GM19043 (cell line): ENCODE results near the gene TMEM35B.
"Not testable (repeated sequence)": the region's sequence is repeated elsewhere in the genome, so short reads cannot be mapped to it uniquely, and the experiment has no call there.

Experiments used
- ATAC-seq: cut with Tn5 transposase; IDR thresholded peaks from one replicate; pipeline ENCODE4 v1.9.1; 2021; ENCODE audit warnings: low read depth; ENCODE audit not compliant: unreplicated experiment

TMEM35B gene

GRCh38 chr1:34976384-34977209, 8.6 kb downstream of the TMEM35B start:
- no peak for ATAC-seq

GRCh38 chr1:34975771-34976170, 9.4 kb downstream of the TMEM35B start:
- ATAC-seq: no peak

DNA sequence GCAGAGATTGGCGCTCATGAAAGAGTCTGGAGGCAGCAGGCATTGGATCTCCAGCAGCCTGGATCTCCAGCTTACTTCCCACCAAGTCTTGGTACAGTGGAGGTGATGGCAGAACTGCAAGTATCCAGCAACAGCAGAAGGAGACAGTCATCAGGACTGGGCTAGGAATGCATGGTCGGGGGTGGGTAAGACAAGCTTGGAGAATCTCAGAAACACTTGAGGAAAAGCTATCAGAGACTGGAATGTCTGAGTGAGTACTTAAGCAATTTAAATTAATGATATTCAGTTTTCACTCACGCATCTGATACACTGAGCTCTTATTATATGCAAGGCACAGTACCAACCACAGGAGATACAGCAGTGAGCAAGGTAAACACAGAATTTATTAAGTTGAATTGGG, 9.8 kb downstream of the TMEM35B start:
- ATAC-seq: no peak

DNA sequence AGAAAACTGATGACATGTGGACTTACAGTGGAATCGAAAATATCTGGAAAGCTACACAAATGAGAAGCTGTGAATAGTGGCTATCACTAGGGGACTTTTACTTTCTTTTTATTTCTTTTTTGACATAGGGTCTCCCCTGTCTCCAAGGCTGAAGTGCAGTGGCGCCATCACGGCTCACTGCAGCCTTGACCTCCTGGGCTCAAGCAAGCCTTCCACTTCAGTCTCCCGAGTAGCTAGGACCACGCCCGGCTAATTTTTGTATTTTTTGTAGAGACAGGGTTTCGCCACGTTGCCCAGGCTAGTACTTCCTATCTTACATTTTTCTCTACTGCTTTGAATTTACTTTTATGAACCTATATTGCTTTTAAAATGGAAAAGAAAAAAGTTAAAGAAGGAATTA, 10.5 kb downstream of the TMEM35B start:
- ATAC-seq: no peak

GRCh38 chr1:34973326-34973725, 11.8 kb downstream of the TMEM35B start:
- no peak for ATAC-seq

DNA sequence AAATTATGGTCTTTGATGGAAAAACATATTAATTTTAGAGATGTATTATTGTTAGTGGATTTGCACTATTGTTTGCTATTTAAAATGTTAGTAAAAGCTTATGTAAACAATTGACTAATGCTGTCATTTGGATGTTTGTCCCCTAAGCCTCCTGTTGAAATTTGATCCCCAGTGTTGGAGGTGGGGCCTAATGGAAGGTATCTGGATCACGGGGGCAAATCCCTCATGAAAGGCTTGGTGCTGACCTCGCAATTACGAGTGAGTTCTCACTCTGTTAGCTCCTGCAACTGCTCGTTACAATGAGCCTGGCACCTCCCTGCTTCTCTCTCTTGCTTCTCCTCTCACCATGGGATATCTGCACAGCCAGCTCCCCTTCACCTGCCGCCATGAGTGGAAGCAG, 14.3 kb downstream of the TMEM35B start:
- no peak for ATAC-seq

DNA sequence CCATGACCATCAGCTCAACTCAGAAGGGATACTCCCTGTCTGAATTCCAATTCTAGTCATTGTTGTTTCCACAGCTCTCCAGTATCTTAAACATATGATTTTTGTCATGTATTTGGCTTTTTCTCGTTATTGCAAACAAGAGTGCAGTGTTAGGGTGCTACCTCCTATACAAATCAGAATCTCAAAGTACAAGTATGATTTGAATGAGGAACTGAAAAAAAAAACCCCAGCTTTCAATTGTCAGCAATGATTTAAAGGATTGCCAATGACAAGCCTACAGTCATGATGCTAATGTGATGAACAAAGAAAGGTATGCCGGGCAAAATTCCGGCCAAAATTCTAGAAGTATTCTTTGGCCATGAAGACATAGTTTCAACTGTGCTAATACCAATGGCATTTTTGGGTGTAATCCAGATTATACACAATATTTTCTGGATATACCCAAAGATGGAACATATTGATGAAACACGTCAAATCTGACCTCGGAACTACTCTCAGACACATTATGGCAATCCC, 14.9 kb downstream of the TMEM35B start:
- no peak for ATAC-seq

- not testable (repeated sequence) for ATAC-seq
These were observed 16.9 kb downstream of the TMEM35B start for GRCh38 chr1:34968297-34968696.

DNA sequence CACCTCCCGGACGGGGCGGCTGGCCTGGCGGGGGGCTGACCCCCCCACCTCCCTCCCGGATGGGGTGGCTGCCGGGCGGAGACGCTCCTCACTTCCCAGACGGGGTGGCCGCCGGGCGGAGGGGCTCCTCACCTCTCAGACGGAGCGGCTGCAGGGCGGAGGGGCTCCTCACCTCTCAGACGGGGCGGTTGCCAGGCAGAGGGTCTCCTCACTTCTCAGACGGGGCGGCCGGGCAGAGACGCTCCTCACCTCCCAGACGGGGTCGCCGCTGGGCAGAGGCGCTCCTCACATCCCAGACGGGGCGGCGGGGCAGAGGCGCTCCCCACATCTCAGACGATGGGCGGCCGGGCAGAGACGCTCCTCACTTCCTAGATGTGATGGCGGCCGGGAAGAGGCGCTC, 17.5 kb downstream of the TMEM35B start:
- ATAC-seq: not testable (repeated sequence)

- no peak for ATAC-seq
These were observed 19.6 kb downstream of the TMEM35B start for GRCh38 chr1:34965597-34965996.

GRCh38 chr1:34950428-34950827, 34.7 kb downstream of the TMEM35B start:
- no peak for ATAC-seq

DNA sequence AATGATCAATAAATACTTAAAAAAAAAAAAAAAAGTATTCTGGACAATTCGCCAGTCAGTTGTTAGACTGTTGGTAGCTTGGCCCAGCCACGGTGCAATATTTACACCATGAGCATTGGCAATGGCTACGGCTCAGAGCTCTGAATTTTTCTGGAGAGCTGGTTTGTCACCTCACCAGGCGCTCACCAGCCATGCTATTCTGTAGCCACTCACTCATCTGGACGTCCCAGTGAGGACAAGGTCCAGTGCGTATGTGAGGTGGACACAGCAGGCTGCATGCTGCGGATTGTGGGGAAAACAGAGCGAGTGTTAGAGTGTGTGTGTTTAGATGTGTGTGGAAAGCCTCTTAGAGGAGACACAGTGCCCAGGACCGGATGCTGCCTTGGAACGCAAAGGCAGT, 36.4 kb downstream of the TMEM35B start:
- not testable (repeated sequence) for ATAC-seq

- not testable (repeated sequence) for ATAC-seq
These were observed 37.4 kb downstream of the TMEM35B start for GRCh38 chr1:34947641-34948314.

DNA sequence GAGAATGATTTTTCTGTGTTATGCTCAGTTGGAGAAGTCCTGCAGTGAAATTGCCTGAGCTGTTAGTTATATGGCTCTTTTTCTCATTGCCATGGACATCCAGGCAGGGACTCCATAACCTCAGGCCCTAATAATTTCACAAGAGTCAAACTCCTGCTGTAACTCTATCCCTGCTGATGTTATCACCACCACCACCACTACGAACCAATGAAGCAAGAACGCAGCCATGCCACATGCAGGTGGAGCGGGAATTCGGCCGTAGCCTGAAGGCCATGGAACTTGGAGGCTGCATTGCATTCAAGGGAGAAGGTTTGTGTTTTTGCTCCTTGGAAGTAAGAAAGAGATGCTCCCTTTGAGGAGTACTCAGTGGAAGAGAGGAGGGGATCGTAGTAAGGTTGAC, 38.9 kb downstream of the TMEM35B start:
- ATAC-seq: no peak

DNA sequence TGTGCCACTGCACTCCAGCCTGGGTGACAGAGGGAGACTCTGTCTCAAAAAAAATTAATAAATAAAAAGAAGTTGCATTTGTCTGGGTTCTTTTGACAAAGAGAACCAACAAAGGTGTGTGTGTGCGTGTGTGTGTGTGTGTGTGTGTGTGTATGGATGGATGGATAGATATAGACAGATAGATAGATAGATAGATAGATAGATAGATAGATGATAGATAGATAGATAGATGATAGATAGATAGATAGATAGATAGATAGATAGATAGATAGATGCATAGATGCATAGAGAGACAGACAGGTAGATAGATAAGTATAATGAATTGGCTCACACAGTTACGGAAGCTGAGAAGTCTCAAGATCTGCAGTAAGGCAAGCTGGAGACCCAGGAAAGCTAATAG, 43.3 kb downstream of the TMEM35B start:
- ATAC-seq: not testable (repeated sequence)
